HEK293 (cell line): ENCODE results near the gene AGAP1.

ENCODE experiments used
- SP7 ChIP-seq: fragments of 450-650 bp; formaldehyde crosslinking; IDR thresholded peaks from 2 replicates; pipeline ENCODE4 v1.5.1; 2016; ENCODE audit warnings: missing biosample characterization, missing genetic modification characterization
- ZNF274 ChIP-seq, 2 experiments: fragments of 200-500 bp in 1 of 2; fragments of 450-650 bp in 1 of 2; sonication (Bioruptor generic) in 1 of 2; formaldehyde crosslinking in 1 of 2; IDR thresholded peaks; 2 replicates each; pipeline versions ENCODE4 v1.5.1 to v1.6.1; 2014 to 2016; ENCODE audit warnings: borderline replicate concordance in 1 of 2, inconsistent platforms in 1 of 2, low read length in 1 of 2, missing biosample characterization in 1 of 2, missing genetic modification characterization in 1 of 2
- ZNF639 ChIP-seq: fragments of 450-650 bp; formaldehyde crosslinking; IDR thresholded peaks from 2 replicates; pipeline ENCODE4 v1.5.1; 2016; ENCODE audit warnings: missing biosample characterization, missing genetic modification characterization
- ZNF664 ChIP-seq: fragments of 450-650 bp; formaldehyde crosslinking; IDR thresholded peaks from 2 replicates; pipeline ENCODE4 v1.5.1; 2016; ENCODE audit warnings: missing biosample characterization, missing genetic modification characterization
- TF ChIP-seq, protein P1 (sequence below): fragments of 450-650 bp; formaldehyde crosslinking; IDR thresholded peaks from 2 replicates; pipeline ENCODE4 v1.5.1; 2016; ENCODE audit warnings: missing biosample characterization, missing genetic modification characterization
- TF ChIP-seq, protein P2 (sequence below): fragments of 450-650 bp; formaldehyde crosslinking; IDR thresholded peaks from 2 replicates; pipeline ENCODE4 v1.5.1; 2016; ENCODE audit warnings: missing biosample characterization, missing genetic modification characterization, low read depth

DNA sequence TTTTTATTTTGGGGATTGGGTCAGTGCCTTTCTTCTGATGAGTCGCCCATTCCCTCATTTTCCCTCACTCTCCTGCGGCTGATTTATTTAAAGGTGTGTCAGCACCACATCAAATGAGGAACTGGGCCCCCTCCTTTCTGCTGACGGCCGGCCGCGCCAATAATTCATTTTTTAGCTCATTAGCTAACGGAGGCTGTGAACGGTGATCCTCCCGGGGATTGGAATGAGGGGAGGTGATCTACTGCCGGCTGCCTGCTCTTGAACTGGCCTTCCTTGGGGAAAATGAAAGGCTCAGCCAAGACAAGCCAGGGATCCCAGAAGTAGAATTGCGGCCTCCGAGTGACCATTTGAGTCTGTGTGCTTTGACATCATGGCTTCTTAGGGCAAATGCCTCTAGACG is 620.1 kb downstream of the AGAP1 start:
- TF ChIP-seq ZNF639 (tag by site-specific recombination) (no peak), ZNF274 (IDR thresholded peaks at IDR 0.05; ENCODE audit: low read length) (no peak), ZNF274 (tag by site-specific recombination; IDR thresholded peaks at IDR 0.05; ENCODE audit: borderline replicate concordance) (no peak), ZNF664 (tag by site-specific recombination) (no peak), SP7 (tag by site-specific recombination) (no peak)
- TF ChIP-seq, protein P1, sequence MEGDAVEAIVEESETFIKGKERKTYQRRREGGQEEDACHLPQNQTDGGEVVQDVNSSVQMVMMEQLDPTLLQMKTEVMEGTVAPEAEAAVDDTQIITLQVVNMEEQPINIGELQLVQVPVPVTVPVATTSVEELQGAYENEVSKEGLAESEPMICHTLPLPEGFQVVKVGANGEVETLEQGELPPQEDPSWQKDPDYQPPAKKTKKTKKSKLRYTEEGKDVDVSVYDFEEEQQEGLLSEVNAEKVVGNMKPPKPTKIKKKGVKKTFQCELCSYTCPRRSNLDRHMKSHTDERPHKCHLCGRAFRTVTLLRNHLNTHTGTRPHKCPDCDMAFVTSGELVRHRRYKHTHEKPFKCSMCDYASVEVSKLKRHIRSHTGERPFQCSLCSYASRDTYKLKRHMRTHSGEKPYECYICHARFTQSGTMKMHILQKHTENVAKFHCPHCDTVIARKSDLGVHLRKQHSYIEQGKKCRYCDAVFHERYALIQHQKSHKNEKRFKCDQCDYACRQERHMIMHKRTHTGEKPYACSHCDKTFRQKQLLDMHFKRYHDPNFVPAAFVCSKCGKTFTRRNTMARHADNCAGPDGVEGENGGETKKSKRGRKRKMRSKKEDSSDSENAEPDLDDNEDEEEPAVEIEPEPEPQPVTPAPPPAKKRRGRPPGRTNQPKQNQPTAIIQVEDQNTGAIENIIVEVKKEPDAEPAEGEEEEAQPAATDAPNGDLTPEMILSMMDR (tag by site-specific recombination): no peak
- TF ChIP-seq, protein P2, sequence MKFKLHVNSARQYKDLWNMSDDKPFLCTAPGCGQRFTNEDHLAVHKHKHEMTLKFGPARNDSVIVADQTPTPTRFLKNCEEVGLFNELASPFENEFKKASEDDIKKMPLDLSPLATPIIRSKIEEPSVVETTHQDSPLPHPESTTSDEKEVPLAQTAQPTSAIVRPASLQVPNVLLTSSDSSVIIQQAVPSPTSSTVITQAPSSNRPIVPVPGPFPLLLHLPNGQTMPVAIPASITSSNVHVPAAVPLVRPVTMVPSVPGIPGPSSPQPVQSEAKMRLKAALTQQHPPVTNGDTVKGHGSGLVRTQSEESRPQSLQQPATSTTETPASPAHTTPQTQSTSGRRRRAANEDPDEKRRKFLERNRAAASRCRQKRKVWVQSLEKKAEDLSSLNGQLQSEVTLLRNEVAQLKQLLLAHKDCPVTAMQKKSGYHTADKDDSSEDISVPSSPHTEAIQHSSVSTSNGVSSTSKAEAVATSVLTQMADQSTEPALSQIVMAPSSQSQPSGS (tag by site-specific recombination): no peak
